Fibroblast of the aortic adventitia (primary cell): Measurements from ENCODE around the gene DYDC2. TPM values are rescaled to one million over a fixed set of nuclear protein-coding genes. Genes with fewer than 3 reads are reported as not detected.
"Not testable (repeated sequence)": the region's sequence is repeated elsewhere in the genome, so short reads cannot be mapped to it uniquely, and the experiment has no call there.

Source experiments
- DNase-seq: peaks from one replicate; pipeline ENCODE4 v3.0.0-alpha.2; 2010; ENCODE audit warnings: low read depth
- H3K4me3 ChIP-seq: 2 replicates; pipeline ENCODE4 v1.5.1; 2011; ENCODE audit warnings: low read depth, mild to moderate bottlenecking, control low read depth, low read length, moderate library complexity
- total RNA-seq: library from RNA; depleted of rRNA; stranded (reverse); fragments of >200 nt; gene quantifications from 2 replicates; pipeline ENCODE4 v1.2.3, GENCODE V29; 2012; ENCODE audit warnings: low replicate concordance
- TF ChIP-seq, protein P1 (sequence below): IDR thresholded peaks from 2 replicates; pipeline ENCODE4 v1.5.1; 2011; ENCODE audit warnings: mild to moderate bottlenecking, low read length, control low read depth, inconsistent platforms; ENCODE audit not compliant: insufficient read depth

Gene DYDC2
- total RNA-seq, 1 donor = not detected

DNA sequence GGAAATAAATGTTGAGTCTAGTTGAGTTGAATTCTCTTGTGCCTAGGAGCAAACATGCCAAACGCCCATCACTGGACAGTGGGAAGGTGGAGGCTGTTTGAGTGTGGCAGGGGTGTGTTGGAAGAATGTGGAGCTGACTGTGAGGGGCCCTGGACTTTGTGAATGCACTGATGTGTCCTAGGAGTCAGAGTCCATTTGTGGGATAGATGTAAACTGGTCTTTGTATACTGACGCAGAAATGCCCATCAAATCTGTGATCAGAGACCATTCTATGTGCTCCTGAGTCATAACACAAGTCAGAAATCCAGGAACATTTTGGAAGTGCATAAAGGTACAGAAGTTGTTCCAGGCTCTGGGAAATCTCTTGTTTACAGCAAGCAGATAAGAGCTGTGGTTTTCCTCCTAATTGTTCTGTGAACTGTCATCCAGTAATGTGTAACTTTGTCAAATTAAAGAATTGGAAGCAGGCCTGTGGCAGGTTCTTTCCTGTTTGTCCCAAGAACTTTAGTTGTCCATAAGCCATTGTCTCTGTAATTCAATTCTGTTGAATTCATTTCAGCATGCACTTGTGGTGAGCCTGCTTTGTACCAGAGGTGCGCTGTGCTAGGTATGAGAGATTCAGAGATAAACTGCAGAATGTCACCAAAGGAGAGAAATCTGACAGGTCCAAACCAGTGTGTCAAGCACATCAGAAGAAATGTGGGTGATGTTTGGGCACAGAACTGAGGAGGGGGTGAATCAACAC lies 59.3 kb downstream of the DYDC2 start:
- TF ChIP-seq, protein P1, sequence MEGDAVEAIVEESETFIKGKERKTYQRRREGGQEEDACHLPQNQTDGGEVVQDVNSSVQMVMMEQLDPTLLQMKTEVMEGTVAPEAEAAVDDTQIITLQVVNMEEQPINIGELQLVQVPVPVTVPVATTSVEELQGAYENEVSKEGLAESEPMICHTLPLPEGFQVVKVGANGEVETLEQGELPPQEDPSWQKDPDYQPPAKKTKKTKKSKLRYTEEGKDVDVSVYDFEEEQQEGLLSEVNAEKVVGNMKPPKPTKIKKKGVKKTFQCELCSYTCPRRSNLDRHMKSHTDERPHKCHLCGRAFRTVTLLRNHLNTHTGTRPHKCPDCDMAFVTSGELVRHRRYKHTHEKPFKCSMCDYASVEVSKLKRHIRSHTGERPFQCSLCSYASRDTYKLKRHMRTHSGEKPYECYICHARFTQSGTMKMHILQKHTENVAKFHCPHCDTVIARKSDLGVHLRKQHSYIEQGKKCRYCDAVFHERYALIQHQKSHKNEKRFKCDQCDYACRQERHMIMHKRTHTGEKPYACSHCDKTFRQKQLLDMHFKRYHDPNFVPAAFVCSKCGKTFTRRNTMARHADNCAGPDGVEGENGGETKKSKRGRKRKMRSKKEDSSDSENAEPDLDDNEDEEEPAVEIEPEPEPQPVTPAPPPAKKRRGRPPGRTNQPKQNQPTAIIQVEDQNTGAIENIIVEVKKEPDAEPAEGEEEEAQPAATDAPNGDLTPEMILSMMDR = no peak
- DNase-seq = no peak
- H3K4me3 ChIP-seq = no peak overlapping the region

DNA sequence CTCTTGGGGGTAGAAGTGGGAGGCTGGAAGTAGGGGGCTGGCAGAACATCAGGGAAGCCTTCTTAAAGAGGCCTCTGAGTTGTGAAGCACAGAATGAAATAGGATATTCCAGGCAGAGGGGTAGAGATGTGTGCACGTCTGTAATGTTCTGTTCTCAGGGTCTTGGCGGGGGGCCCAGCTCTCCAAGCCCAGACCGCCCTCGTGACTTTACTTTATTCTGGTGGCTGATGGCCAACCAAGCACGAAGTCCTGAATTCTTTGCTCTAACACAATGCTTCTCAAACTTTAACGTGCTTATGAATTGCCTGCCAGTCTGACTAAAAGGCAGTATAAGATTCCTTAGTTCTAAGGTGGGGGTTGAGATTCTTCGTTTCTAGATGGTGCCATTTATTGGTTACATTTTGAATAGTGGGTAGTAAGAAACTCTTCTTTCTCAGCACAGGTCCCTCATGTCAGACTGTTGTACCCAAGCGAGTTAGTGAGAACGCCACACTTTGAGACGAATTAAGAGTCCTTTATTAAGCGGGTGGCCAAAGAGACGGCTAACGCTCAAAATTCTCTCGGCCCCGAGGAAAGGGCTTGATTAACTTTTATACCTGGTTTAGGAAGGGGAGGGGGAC lies 60.0 kb downstream of the DYDC2 start:
- peak; percentile 15 for DNase-seq
- TF ChIP-seq, protein P1 = no peak
- H3K4me3 ChIP-seq = no peak overlapping the region

DNA sequence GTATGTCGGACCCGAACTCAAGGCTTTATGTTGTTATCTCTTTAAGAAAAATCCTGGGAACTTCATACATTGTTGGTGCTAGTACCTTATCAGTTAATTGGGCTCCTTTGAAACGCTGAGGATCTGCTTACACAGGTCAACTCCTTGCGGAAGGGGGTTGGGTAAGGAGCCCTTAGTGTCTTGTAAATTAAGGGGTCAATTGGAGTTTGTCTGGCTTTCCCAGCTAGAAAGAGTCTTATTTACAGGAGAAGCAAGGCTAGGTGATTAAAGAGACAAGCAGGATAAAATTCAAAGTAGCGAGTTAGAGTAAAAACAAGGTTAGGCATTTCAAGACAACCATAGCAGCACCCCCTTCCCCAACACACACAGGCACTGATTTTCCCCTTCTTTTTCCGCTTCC lies 60.7 kb downstream of the DYDC2 start:
- not testable (repeated sequence) for H3K4me3 ChIP-seq, DNase-seq

Other genes with a start within 250 kb of the DYDC2 start
- 32.1 and 78.7 TPM in 2 replicates for gene PLAC9, start 224.1 kb upstream of the DYDC2 start, total RNA-seq
- gene ANXA11, start 151.2 kb upstream of the DYDC2 start, total RNA-seq = 51.1 and 153 TPM in 2 replicates
- not detected in 2 replicates for gene MAT1A, start 67.1 kb upstream of the DYDC2 start, total RNA-seq
- not detected in 2 replicates for gene DYDC1, start within 50 bp of the DYDC2 start, total RNA-seq
- gene PRXL2A, start 51.8 kb downstream of the DYDC2 start, total RNA-seq = 0.90 and 17.7 TPM in 2 replicates
- gene TSPAN14, start 97.5 kb downstream of the DYDC2 start, total RNA-seq = 21.3 and 107 TPM in 2 replicates
- not detected in 2 replicates for gene SH2D4B, start 181.1 kb downstream of the DYDC2 start, total RNA-seq